ENCODE measurements around the gene CAMK1D.

CAMK1D gene

DNA sequence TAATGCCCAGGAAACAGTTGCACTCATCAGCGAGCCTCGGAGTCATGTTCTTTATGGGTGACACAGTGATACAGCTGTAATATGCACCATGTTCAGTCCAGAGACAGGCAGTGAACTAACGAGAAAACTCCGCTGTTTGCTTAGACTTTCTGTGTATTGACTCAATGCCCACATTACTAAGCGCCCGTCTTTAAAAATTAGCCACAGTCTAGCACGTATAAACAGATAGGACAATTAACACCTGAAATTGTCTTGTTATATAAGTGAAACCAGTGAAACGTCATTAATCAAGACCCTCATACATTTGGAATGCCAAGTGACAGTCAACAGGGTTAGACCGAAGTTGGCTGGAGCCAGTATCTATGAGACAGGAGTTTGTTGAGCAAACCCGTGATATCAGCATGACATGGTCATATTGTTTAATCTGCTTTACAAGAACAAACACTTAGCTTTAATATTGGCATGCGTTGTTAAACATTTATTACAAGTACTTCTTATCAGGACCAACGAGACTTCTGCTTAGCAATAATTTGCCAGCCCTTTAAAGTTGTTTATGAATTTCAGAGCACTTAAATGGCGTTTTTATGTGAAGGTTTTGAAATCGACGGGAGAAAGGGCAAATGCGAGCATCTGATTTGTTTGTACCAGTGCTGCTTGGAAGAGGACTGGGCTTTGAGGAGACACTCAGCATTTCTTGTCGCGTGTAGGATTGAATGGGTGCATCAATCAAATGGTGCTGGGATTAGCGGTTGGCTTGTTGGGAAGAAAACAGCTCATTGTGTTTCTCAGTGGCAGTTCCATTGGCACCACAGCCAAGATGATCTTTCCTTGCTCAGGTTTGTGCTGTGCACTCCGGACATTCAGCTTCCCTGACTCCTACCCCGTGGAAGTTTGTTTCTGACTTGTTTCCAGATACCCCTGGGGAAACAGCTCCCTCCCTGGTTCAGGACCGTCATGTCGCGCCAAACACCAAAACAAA is 56.3 kb downstream of the CAMK1D start:
- peak; percentile 56 for DNase-seq

DNA sequence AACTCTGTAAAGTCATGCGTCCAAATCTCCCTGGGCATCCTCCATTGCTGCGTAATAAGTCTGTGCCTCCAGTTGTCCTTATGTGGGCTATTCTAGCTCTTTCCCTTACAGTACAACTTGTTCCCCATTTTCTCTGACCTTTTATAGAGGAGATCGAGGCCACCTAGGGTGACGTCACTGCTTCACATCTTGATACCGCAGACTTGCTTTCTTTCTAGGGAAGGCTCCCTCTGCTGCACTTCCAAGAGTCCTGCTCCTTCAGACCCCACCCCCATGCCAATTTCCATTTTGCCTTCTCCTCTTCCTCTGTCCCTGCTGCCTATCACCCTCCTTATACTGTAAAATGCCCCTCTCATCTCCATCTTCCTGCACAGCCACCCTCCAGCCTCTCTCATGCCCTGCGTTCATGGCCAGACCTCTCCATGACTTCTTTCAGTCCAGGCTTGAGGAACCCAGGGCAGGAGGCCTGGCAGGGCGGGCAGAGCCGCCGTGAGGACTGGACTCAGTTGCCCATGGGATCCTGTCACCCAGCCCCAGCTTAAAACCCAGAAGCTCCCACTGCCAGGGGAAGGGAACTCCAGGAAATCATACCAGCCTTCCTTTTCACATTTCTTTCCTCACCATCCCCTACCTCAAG is 57.5 kb downstream of the CAMK1D start:
- DNase-seq = no peak

DNA sequence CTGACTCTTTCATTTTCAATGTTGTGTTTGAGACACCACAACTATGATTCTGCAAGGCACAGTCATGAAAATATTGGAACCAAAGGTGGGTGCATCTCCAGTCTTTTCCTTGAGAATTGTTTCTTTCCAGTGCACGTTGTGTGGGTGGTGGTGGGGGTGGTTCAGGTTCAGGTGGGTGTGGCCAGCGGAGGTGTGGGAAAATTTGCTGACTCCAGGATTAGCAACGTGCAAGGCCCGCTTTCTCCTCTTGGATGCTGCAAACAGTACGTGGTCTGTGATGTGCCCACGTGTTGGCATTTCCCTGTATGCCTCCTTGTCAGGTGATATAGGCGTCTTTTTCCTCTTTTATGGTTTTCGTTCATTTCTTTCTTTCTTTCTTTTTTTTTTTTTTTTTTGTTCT is 59.1 kb downstream of the CAMK1D start:
- DNase-seq = no peak

DNA sequence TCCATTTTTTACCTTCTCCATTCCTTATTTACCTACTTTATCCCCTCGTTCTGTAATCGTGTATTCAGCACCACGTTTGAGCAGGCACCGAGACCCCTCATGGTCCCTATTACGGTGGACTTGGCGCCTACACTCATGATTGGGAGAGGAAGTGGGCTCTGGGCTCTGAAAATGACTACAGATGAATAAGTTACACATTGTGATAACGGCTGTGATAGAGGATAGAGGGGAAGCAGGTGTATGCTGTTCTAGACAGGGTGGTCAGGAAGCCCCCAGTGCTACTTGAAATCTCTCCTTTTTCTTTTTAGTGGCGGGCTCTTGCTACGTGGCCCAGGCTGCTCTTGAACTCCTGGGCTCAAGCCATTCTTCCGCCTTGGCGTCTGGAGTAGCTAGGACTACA is 59.8 kb downstream of the CAMK1D start:
- DNase-seq = no peak

DNA sequence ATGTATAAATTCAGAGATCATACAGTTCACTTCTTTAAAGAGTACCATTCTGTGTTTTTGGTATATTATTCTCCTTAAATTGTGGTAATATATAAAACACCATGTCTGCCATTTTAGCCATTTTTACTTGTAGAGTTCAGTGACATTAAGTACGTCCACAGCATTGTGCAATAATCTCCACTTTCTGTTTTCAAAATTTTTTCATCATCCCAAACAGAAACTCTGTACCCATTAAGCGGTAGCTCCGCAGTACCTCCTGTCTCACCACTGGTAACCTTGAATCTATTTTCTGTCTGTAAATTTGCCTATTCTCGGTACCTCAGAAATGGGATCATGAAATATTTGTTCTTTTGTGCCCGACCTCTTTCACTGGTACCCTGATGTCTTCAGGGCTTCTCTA is 60.3 kb downstream of the CAMK1D start:
- DNase-seq = no peak

DNA sequence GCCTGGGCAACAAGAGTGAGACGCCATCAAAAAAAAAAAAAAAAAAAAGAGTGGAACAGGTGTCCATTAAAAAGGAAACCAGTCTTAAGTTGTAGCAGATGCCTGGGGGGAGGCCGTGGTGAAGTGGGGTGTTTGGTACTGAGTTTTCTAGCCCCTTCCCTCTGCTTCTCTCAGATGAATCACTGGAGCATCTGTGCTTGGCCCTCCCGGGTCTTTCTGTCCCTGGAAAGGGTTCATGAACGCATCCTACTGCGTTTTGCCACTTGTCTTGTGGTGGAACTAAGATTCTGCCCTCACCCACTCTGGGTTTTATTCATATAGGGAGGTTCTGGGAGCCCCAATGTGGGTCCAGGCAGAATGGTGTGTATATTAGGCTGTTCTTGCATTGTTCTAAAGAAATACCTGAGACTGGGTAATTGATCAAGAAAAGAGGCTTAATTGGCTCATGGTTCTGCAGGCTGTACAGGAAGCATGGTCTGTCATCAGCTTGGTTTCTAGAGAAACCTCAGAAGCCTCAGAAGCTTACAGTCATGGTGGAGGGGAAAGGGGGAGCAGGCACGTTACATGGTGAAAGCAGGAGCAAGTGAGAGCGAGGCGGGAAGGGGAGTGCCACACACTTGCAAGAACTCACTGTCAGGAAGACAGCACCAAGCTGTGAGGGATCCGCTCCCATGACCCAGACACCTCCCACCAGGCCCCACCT is 63.5 kb downstream of the CAMK1D start:
- DNase-seq = no peak

DNA sequence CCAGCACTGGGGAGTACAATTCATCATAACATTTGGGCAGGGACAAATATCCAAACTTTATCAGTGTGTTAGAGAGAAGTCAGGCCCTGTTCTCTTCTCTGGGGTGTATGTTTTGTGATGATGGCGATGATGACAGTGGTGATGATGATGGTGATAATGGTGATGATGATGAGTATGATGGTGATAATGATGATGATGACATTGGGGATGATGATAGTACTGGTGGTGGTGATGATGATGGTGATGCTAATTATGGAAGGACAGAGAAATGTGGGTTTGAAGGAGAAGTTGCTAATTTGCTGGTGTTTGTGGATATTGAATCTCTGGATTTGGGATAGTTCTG is 64.0 kb downstream of the CAMK1D start:
- DNase-seq = no peak

DNA sequence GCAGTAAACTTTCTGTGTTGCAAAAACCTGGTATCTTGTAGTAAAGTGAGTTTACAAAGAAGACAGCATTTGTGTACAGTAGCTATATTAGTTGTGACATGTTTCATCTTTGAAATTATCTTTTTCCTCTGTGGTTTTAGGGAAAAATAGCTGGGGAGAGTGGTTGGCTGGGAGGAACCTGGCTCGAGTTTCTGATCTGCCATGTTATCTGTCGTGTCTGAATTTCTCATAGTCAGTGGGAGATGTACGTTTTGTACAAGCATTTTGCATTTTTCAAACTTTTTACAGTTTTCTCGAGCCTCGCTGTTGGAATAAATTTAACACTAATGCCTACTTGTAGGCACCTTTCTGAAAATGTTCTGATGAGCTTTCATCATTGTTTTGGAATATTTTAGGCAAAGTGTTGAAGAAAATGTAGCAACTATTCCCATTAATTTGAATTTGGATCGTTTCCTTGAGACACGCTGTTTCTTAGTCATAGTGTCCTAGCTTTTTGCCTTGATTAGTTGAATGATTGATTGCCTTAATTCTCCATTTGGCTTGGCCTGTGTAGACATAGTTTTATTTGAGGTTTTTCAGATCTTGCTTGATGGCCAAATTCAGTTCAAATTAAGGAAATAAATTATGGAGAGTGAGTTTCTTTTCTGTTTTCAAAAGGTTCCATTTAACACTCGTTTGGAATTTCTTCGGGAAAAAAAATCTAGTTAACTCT is 65.1 kb downstream of the CAMK1D start:
- DNase-seq = no peak

DNA sequence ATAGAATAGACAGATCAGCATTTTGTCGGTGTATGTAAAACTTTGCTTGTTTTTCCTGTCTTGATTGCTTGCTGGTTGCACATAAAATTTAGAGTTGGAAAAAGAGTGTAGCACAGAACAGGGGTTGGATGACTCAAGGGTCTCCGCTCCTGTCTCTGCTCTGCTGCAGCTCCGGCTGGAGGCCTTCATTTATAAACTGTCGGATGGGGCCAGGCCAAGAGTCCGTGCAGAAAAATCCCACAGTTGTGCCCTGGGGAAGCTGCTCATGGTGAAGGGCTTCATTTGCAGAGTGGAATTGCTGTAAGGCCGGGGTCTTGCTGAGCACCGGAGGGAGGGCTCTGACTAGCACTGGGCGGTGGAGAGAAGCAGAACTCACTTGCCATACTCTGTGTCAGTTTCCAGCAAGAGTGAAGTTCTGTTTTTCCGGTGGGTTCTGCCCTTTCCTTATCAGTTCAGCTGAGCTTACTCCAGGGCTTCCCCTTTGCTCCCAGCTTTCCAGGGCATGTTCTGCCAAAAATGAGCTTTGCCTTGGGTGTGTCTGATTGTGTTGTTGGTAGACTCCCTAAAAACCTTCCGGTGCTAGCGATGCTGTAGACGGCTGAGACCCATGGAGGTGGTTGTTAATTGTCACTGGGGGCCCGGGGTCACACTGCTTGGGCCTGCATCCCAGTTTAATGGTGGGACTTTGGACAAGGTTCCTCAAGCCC is 67.2 kb downstream of the CAMK1D start:
- no peak for DNase-seq

DNA sequence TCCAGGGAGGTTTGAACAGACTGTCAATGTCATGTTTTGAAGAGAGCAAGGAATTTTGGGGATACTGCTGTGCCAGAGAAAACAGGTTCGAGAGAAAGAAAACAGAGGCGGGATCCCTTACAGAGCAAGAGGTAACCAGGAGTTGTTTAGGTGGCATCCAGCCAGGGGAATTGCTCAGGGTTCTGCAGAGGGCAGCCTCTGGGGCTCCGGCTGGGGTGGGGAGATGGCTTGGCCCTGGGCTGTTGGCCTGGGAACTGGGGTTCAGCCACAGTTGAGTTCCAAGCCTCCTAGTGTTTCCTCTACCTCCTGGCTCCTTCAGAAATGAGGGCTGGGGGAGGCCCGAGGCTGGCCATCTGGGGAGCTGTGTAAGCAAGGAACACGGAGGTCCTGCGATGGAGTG is 68.0 kb downstream of the CAMK1D start:
- no peak for DNase-seq

DNA sequence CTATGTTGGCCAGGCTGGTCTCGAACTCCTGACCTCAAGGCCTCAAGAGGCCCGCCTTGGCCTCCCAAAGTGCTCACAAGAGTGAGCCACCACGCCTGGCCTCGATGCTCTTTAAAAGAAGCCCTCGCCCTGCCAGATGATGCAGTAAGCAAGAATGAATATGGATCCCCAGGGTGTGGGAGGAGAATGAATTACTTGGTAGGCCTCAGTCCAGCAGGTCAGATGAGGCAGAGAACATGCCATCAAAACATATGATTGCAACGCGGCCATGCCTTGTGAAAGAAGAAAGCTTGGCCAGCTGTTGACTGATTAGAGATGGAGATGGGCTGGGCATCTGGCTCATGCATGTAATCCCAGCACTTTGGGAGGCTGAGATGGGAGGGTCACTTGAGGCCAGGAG is 68.7 kb downstream of the CAMK1D start:
- DNase-seq = no peak

DNA sequence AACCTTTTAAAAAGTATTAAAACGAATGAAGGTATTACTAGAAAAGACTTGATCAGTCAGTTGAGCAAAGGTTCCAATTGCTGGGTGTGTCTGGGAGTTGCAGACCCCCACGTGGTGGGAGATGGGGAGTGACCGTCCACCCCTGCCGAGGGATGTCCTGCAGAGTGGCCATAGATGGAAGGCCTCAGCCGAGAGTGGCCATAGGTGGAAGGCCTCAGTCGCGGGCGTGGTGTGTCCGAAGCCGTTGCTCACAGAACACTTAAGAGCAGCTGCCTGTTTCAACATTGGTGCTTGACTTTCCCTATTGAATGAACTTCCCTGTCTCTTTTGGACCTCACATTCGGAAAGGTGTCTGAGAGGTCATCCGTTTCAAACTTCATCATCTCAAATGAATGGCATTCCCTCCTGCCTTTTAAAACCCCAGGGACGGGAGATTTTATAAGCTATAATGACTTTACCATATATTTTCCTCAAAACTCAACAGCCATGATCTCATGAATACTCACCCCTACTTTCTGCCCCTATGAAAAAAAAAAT is 69.4 kb downstream of the CAMK1D start:
- DNase-seq = no peak

DNA sequence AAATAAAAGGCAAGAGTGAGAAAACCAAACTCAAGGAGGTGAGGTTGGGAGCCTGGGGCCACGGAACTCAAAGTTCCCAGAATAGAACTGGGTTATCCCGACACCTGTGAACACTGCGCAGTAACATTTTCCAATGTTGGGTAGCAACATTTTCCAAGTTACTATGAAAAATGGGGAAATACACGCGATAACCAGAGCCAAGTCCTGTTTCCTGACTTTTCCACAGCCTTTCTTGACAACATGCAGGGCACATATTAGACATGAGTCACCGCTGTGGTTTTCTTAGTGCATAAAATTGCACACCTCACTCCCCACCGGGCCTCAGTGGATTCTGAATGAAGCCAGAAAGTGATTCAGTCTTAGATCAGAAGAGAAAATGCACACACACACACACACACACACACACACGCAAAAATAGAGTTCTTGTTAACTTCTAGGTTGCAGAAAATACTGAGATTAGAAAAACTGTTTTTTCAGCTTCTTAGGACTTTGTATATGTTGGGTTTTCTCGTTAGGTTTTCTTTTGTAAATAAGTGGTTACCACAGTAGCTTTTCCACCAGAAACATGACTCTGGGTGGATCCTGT is 70.0 kb downstream of the CAMK1D start:
- DNase-seq = no peak

DNA sequence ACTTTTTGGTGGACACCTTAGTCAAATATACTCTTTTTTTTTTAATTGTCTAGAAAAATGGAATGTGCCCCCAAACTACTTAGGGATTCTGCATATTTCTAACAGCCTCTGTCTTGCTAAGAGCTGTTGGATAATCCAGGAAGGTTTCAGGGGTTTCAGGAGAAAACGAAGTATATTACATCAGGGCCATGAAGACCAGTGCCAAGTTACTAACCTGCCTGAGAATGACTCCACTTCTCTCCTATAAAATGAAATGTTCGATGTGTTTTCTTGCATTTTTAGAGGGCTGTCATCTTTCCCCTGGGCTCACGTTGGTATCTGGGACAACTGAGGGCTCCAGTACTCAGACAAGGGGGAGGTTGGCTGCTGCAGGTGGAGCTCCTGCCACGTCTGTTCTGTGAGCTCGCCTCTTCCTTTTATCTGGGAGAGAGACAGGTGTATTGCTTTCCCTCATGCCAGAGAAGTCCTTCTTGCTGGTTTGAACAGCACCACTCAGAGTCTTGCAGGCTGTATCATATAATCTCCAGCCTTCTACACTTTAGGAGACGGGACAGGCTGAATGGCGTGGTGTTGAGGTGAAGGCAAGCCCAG is 71.3 kb downstream of the CAMK1D start:
- no peak for DNase-seq

DNA sequence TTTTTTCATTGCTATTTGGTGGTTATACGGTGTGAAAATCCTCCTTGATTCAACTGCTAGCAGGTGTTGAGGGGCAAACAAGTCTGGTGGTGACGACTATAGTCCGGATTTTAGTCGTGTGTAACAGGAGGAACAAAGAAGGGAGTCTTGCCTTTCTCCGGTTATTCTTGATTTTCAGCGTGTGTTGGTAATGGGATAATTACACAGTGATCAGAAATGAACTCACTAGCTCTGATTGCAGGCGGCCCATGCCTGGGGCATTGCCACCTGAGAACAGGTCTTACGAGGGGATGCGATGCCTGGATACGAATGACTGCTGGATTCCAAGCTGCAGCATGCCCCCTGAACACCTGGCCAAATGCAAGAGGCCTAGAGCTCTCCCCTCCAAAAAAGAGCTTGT is 72.8 kb downstream of the CAMK1D start:
- peak; percentile 61 for DNase-seq

DNA sequence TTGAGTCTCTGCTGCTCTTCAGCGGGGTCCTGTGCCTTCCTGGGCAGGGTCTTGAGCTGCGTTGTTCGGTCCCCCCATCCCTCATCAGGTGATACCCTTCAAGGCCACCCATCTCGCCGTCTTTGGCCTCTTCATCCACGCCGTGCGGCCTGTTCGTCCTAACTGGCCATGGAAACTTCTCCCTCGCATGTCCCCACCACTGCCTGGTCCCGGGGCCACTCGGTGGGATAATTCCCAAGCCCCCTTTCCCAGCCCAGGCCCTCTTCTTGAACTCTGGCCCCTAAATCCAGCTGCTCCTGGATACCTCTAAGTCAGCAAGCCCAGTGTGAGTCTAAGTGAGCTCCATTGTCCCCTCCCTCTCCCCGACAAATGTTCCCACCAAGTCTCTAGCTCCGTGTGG is 74.5 kb downstream of the CAMK1D start:
- DNase-seq = no peak

DNA sequence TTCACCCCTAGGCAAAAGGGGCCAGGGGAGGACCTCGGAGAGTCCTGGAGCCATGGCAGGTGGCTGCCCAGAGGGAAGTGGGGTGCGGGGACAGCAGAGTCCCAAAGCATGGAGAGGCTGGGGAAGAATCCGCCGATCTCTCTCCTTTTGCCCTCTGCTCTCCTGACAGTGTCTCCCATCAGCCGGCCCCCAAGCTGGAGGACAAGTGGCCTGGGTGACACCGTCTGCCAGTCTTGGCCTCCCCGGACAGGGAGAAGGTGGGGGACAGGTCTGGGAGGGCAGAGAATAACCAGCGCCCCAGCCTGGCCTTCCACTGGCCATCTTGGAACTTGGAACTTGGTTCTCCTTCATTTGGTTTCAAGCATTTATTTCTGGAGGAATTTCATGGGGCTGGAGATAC is 77.9 kb downstream of the CAMK1D start:
- no peak for DNase-seq

DNA sequence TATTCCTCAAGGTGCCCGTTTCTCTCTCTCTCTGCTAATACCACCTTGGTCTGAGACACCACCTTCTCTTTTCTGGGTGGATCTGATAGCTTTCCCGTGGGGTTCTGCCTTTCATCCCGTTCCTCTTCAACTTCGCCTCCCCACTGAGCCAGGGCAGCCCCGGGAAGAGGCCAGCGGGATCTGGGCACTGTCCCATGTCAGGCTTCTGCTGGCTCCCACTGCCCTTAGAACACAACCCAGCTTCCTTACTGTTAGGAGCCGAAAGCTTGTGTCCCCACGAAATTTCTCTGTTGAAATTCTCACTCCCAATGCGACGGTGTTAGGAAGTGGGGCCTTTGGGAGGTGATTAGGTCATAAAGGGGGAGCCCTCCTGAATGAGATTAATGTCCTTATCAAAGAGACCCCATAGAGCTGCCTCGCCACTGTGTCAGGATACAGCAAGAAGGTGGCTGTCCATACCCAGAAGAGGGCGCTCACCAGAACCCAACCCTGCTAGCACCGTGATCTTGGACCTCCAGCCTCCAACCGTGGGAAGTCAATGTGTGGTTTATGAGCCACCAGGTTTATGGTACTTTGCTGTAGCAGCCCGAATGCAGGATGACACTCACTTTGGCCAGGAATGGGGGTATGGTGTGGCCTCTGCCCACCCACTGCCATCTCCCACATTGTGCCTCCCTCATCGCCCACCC is 79.2 kb downstream of the CAMK1D start:
- no peak for DNase-seq

DNA sequence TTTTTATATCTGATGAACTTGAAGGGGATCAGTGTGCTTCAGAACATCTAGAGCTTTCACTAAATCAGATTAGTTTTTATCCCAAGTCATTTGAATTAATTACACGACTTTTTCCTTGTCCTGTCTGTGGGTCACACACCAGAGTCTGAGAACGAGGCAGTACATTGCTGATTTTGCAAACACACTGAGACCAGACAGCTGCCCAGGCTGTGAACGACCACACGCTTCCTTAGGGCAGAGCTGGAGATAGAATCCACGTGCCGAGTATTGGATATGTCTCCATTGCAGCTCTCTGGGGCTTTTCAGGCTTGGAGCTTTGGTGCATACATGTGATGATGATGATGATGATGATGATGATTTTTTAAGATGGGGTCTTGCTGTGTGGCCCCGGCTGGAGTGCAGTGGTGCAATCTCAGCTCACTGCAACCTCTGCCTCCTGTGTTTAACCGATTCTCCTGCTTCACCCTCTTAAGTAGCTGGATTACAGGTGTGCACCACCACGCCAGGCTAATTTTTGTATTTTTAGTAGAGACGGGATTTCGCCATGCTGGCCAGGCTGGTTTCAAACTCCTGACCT is 81.1 kb downstream of the CAMK1D start:
- DNase-seq = no peak
